Measurements from ENCODE around the gene SCN4B.

DNA sequence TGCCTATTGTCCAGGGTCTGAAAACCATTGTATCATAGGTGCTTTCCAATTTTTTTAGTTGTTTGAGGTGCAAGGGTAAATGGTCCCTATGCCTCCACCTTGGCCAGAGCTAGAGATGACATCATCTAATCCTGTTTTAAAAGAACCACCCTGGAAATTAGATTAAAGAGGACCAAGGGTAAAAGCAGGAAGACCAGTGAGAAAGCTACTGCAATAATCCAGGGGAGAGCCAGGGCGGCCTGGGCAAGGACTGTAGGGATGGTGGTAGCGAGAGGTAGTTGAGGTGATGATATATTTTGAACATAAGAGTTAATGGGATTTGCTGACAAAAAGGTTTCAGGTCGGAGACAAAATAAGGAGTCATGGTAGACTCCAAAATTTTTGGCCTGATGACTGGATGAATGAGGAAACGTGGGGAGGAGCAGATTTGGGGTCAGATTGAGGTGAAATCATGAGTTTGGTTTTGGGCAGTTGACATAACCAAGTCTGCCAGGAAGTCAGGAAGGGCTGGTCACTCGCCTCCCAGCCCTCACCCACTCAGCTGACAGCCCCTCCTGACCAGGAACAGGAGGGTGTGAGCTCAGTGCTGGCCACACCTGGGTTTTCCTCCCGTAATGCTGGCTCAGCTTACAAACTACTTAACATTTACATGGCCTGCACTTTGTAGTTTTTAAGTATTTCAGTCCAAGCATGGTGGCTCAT lies 23.0 kb downstream of the SCN4B start:
- TF ChIP-seq POLR2A (IDR thresholded peaks at IDR 0.05; ENCODE audit: low read depth, low read length) (no peak), POLR2AphosphoS5 (IDR thresholded peaks at IDR 0.05; ENCODE audit: low read depth, low read length) (no peak)
